Measurements from ENCODE around the gene HADH.

DNA sequence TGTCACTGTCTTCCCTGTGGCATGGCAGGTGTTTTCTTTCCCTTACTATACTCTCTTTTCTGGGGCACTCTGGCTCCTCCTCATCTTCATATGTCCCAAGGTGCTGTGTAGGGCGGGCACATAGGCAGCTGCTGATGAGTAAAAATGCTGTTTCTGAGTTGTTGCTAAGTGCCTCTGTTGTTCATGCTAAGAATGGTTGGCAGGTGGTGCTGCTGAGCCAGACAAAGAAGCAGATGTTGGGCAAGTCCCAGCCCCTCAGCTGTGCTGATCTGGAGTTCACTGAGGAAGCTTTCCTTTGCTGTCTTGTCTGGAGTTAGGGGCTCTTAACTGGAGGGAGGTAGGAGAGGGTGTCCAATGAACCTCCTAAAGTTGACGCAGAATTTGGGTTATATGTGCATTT is 40.6 kb downstream of the HADH start:
- TF ChIP-seq, protein P1, sequence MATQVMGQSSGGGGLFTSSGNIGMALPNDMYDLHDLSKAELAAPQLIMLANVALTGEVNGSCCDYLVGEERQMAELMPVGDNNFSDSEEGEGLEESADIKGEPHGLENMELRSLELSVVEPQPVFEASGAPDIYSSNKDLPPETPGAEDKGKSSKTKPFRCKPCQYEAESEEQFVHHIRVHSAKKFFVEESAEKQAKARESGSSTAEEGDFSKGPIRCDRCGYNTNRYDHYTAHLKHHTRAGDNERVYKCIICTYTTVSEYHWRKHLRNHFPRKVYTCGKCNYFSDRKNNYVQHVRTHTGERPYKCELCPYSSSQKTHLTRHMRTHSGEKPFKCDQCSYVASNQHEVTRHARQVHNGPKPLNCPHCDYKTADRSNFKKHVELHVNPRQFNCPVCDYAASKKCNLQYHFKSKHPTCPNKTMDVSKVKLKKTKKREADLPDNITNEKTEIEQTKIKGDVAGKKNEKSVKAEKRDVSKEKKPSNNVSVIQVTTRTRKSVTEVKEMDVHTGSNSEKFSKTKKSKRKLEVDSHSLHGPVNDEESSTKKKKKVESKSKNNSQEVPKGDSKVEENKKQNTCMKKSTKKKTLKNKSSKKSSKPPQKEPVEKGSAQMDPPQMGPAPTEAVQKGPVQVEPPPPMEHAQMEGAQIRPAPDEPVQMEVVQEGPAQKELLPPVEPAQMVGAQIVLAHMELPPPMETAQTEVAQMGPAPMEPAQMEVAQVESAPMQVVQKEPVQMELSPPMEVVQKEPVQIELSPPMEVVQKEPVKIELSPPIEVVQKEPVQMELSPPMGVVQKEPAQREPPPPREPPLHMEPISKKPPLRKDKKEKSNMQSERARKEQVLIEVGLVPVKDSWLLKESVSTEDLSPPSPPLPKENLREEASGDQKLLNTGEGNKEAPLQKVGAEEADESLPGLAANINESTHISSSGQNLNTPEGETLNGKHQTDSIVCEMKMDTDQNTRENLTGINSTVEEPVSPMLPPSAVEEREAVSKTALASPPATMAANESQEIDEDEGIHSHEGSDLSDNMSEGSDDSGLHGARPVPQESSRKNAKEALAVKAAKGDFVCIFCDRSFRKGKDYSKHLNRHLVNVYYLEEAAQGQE (tag by site-specific recombination; IDR thresholded peaks at IDR 0.05) = no peak
- TF ChIP-seq ZNF335 (tag by site-specific recombination; conservative IDR thresholded peaks at IDR 0.05) (no peak), ZNF776 (tag by site-specific recombination; IDR thresholded peaks at IDR 0.05; ENCODE audit: borderline replicate concordance) (no peak), ZNF777 (tag by site-specific recombination; IDR thresholded peaks at IDR 0.05; ENCODE audit: borderline replicate concordance) (no peak), YY1 (tag by site-specific recombination; IDR thresholded peaks at IDR 0.05) (no peak), ZNF2 (tag by site-specific recombination; IDR thresholded peaks at IDR 0.05) (no peak)
- TF ChIP-seq, protein P2, sequence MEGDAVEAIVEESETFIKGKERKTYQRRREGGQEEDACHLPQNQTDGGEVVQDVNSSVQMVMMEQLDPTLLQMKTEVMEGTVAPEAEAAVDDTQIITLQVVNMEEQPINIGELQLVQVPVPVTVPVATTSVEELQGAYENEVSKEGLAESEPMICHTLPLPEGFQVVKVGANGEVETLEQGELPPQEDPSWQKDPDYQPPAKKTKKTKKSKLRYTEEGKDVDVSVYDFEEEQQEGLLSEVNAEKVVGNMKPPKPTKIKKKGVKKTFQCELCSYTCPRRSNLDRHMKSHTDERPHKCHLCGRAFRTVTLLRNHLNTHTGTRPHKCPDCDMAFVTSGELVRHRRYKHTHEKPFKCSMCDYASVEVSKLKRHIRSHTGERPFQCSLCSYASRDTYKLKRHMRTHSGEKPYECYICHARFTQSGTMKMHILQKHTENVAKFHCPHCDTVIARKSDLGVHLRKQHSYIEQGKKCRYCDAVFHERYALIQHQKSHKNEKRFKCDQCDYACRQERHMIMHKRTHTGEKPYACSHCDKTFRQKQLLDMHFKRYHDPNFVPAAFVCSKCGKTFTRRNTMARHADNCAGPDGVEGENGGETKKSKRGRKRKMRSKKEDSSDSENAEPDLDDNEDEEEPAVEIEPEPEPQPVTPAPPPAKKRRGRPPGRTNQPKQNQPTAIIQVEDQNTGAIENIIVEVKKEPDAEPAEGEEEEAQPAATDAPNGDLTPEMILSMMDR (tag by site-specific recombination; IDR thresholded peaks at IDR 0.05) = no peak
